GM13976 (cell line): ENCODE data around the gene MYBBP1A.
"Not testable (repeated sequence)": the region's sequence is repeated elsewhere in the genome, so short reads cannot be mapped to it uniquely, and the experiment has no call there.

Experiments
- DNase-seq: peaks from one replicate; pipeline ENCODE4 v3.0.0; 2012; ENCODE audit warnings: low spot score
- in situ Hi-C: fragments of 300-500 bp; cut with MboI; formaldehyde crosslinking; loops from one replicate; pipeline ENCODE4 v1.12.0; 2022; ENCODE audit warnings: low sequenced_read_pairs, mixed read lengths, inconsistent platforms; ENCODE audit not compliant: unreplicated experiment
- TF ChIP-seq, protein P1 (sequence below): IDR thresholded peaks from 2 replicates; pipeline ENCODE4 v1.5.1; 2012; ENCODE audit warnings: borderline replicate concordance, mild to moderate bottlenecking; ENCODE audit not compliant: insufficient read depth; ENCODE audit errors: extremely low read depth, missing control alignments, control extremely low read depth

Gene MYBBP1A

DNA sequence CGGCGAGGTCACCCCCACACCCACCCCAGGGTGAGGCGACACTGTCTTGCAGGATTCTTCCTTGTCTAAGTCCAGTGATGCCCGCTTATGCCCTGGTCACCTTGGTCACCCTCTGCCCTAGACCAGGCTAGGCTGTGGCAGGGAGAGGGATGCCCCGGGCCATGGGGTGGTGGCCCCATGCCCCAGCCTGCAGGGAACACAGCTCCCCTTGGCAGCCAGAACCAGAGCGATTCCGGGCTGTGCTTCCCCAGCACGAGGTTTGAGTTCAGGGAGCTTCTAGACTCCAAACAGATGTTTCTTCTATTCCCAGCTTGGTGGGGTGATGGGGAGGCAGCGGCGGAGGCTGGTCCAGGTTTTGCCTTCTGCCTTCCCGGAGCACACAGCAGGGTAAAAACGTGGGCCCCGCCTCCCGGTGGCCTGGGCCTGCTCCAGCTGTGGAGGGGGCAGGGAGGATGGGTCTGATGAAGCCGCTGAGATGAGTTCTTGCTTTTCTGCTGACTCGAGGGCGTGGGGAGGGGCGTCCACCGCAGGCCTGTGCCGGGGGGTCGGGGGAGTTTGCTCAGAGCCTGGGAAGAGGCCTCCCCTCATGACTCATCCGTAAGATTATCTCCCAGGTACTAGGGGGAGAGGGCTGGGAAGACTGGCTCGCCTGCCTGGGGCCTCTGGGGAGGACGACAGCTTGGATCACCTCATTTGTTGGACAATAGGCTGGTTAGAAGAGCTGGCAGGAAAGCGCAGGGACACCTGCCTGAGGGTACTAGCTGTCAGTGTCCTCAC is 44.5 kb upstream of the MYBBP1A start:
- in situ Hi-C loops: no loop called here
- no peak for DNase-seq
- TF ChIP-seq, protein P1, sequence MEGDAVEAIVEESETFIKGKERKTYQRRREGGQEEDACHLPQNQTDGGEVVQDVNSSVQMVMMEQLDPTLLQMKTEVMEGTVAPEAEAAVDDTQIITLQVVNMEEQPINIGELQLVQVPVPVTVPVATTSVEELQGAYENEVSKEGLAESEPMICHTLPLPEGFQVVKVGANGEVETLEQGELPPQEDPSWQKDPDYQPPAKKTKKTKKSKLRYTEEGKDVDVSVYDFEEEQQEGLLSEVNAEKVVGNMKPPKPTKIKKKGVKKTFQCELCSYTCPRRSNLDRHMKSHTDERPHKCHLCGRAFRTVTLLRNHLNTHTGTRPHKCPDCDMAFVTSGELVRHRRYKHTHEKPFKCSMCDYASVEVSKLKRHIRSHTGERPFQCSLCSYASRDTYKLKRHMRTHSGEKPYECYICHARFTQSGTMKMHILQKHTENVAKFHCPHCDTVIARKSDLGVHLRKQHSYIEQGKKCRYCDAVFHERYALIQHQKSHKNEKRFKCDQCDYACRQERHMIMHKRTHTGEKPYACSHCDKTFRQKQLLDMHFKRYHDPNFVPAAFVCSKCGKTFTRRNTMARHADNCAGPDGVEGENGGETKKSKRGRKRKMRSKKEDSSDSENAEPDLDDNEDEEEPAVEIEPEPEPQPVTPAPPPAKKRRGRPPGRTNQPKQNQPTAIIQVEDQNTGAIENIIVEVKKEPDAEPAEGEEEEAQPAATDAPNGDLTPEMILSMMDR: no peak

DNA sequence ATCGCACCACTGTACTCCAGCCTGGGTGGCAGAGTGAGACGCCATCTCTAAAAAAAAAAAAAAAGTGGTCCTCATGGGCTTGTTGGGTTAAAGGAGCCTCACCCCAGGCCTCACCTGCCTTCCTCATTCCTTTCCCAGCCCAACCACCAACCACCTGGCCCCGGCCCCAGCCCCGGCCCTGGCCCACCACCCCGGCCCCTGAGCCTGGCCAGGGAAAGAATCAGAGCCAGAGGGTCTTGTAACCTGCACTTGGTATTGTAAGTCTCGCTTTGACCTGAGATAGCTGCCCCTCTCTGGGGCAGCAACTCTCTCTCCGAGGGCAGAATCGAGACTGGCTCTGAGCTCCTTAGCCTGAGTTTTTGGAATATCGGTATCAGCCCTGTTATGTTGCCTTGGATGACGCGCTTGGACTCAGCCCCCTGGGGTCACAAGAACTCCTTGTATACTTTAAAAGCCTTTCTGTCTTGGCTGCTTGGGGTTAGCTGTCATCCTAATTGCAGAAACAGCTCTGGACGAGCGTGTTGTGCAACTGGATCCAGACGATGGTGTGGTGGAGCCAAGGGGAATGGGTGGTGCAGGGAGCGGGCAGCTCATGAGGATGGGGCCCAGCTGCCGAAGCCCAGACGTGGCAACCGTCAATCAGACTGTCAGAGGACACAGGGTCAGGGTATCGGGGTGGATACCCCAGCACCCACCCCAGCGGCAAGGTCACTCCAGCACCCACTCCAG is 43.8 kb upstream of the MYBBP1A start:
- no peak for DNase-seq
- in situ Hi-C loops: no loop called here
- TF ChIP-seq, protein P1: no peak

DNA sequence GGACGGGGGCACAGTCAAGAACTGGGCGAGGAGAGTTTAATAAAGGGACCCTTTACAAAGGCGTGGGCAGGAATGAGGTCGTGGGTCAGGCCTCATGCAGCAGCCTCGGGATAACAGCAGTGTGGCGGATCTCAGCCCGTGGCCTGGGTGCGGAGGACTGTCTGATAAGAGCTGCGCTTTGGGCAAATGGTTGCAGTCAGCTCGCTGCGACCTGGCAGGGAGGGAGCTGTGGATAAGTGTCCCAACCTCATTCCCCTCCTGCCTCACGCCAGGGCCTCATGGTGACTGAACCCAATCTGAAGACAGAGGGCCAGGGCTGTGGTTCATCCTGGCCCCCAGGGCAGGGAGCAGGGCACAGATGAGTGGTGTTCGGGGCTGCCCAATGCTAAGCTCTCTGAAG is 42.8 kb upstream of the MYBBP1A start:
- in situ Hi-C loops: no loop called here
- TF ChIP-seq, protein P1: no peak
- no peak for DNase-seq

DNA sequence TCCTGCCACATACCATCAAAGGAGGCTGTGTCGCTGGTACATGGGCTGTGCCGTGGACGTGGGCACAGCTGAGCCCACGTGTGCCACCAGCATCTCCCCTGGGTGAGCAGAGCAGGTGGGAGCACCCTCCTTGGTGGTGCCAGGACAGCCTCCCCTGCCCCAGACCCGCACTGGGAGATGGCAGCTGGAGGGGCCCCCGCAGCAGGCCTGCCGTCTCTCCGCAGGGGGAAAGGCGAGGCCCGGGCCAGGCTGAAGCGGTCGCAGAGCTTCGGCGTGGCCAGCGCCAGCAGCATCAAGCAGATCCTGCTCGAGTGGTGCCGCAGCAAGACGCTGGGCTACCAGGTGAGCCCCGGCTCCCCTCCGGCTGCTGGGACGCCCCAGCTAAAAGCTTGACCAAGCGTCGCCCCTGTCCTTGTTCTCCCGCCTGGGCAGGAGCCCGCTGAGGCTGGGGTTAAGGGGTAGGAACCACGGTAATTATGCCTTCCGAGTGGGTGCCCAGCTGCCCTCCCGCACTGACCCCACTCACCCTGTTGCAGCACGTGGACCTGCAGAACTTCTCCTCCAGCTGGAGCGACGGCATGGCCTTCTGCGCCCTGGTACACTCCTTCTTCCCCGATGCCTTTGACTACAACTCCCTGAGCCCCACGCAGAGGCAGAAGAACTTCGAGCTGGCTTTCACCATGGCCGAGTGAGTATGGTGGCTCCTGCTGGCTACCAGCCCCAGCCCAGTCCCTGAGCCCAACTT is 41.6 kb upstream of the MYBBP1A start:
- TF ChIP-seq, protein P1: no peak
- no peak for DNase-seq
- in situ Hi-C loops: no loop called here

DNA sequence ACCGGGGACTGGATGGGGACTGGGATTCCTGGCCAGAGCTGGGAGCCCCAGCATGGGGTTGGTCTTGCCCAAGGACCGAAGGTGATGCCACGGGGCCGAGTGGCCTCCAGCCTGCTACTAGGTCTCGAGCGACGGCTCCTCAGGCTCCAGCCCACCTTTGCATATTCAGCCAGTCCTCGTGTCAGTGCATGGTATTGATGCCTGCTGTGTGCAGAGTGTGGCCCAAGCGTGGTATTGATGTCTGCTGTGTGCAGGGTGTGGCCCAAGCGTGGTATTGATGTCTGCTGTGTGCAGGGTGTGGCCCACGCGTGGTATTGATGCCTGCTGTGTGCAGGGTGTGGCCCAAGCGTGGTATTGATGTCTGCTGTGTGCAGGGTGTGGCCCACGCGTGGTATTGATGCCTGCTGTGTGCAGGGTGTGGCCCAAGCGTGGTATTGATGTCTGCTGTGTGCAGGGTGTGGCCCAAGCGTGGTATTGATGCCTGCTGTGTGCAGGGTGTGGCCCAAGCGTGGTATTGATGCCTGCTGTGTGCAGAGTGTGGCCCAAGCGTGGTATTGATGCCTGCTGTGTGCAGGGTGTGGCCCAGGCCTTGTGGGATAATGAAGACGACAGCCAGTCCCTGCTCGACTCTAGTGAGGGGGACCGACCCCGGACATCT is 40.6 kb upstream of the MYBBP1A start:
- in situ Hi-C loops, DNase-seq: not testable (repeated sequence)

DNA sequence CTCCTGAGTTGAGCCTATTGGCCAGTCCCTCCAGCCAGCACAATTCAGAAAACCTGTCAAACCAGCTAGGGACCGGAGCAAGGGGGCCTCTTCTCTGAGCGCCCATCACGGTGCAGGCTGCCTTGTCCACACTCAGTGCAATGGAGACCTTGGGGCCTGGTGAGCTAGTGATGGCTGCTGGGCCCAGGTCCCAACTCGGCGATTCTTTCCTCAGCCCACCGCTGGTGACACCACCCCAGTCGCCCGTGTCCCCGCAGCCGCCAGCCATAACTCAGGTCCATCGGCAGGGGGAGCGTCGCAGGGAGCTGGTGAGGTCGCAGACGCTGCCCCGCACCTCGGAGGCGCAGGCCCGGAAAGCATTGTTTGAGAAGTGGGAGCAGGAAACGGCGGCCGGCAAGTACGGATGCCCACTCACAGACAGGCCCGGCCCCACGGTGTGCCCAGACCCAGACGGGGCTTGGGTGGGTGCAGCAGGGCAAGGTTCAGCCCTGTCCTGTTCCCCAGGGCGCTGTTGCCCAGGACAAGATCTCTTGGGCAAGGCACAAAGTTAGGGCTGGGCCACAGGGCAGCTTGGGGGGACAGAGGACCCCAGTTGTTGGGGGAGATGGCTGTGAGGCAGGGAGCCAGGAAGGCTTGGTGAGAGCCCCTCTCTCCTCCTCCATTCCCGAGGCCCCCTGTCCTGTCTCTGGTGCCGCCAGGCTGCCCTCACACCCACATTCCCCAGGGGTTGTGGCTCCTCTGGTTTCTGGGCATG is 39.9 kb upstream of the MYBBP1A start:
- DNase-seq: peak; percentile 79
- in situ Hi-C loops: no loop called here
- TF ChIP-seq, protein P1: peak; percentile 20
